Activated naive CD8-positive, alpha-beta T cell treated with anti-CD3 and anti-CD28 coated beads, Interleukin-2, amount 50 U/mL, for 16 hours (primary cell): ENCODE measurements around the gene TENT4A.

ENCODE experiments used
- DNase-seq: peaks from one replicate; pipeline ENCODE4 v3.0.0-alpha.2; 2020; ENCODE audit warnings: low read depth, low spot score

Gene TENT4A

DNA sequence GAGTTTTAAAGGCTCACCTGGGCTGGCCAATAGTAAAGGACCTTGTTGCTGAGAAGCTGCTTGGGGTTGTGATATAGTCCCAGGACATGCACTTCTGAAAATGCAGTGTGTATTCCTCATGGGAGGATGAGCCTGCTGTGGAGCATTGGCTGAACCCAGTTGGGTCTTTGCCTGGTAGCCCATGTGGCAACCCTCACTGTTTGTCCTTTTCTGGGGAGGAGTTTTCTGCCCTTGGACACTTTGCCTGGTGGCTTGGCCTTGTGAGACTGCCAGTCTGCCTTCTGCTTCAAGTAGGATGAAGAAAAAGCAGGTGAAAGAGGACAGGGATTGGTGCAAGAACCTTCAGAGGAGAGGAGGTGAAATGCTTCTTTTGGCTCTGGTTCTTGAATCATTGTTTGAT is 4.0 kb downstream of the TENT4A start:
- DNase-seq, result no peak

DNA sequence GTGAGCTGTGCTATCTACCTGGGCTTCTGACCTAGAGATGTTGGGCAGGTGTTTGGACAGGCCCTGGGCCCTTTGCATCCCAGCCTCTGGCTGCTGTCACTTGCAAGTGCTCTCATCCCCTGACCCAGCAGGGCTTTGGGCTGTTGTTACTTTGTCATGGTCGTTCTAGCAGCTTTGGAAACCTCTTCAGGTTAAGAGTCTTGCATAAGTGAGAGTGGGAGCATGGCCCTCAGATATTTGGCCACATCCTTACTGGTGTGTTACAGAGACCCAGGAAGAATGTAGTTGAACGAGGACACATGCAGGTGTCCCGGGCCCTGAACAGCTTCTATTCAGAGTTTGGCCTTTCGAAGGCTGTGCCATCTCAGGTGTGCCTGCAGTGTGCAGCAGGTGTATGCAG is 4.5 kb downstream of the TENT4A start:
- DNase-seq, result no peak

DNA sequence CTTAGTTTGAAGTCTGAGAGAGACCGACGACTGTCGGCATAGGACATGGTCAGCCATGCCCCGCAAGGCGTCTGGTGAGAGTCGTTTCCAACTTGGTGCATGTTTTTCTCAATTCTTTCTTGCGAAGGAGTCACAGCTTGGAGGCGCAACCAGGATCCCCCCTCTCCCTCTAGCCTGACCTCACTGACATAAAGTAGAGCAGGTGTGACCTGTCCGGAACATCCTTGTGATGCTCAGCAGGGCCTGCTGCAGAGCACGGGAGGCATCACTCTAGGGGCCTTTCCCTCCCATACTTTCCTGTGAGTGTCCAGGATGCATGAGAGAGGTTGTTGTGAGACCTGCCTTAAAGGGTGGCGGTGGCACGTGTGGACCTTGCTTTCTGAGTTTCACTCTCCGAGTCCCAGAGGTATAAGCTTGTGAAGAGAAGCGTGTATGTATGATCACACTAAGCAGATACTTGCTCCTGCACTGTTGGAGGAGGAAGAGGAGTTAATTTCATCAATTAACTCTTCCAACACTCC is 5.0 kb downstream of the TENT4A start:
- DNase-seq, result no peak

DNA sequence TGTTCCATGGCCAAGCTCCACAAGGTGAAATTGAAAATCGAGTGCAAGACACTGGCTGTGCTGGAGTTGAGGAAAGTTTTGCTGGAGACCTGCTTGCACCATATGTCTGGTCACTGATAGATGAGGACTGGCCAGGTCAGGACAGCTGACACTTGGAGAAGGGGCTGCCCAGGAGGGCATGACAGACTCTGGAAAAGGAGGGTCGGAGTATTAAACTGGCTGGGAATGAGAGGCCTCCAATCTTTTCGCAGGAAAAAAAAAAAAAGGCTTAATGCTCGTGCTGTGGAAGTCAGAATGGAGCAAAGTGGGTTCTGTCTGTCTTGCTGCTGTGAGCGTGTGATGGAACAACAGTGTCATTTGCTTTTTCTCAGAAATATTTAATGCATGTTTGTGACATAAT is 5.5 kb downstream of the TENT4A start:
- DNase-seq, result no peak

DNA sequence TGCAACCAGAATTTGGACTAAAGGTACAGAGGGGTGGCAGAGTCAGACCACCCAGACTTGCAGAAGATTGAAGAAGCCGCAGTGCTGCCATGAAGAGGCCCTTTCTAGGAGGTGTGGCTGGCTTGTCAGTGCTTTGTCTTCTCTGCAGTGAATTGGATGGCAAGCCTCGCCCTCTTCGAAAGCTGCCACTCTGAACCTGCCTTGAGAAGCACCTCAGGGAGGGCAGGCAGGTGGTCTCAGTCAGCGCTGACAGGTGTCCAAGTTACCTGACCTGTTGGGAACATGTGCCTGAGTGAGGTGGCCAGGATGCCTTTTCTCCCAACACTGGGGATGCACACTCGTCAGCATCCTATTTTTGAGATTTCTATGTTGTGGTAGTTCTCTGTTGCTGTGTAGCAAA is 6.2 kb downstream of the TENT4A start:
- no peak for DNase-seq

DNA sequence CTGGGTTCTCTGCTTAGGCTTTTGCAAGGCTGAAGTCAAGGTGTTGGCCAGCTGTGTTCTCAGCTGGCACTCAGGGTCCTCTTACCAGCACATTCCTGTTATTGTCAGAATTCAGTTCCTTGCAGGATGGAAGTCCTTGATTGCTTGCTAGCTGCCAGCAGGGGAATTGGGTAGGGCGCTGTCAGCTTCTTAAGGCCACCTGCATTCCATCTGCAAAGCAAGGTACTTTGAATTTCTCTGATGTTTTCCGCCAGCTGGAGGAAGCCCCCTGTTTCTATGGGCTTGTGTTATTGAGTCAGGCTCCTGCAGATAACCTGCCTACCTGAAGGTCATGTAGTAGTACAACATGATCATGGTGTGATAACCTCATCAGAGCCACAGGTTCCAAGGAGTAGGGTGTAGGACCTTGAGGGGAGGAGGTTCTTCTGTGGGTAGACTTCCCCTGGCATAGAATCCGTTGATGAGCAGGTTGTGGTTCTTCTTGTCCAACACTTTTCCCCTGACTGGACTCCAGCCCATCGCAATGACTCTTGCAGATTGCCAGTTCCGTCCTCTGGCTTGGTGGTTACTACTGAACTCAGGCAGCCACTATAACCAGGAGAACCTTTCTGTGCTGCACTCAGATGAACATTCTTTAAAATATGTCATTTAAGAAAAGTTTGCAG is 6.8 kb downstream of the TENT4A start:
- DNase-seq, result no peak

DNA sequence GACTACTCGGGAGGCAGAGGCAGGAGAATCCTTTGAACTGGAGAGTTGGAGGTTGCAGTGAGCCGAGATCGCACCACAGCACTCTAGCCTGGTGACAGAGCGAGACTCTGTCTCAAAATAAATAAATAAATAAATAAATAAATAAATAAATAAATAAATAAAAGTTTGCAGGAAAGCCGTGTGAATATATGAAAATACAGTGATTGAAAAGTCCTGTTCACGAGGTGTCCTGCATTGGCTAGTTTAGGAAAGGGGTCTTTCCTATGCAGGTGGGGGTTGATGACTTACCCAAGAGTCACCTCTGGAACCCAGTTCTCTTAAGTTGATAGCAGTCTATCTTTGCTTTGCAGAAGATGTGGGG is 7.3 kb downstream of the TENT4A start:
- no peak for DNase-seq

DNA sequence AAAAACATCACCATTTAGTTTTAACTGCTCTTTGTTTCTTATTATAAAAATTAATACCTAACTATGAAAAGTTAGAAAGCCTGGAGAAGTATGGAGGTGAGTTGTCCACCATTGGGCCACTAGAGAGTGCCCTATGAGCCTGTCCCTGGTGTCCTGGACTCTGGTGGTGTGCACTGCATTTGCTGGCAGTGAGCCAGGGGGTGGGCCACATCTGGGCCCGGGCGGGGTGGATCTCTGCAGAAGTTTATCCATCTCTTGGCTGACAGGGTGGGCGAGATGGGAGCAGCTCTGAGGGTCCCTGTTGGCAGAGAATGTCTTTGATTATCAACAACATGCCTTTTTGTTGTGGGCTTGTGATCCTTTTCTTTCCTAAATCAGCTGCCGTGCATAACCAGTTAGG is 8.2 kb downstream of the TENT4A start:
- no peak for DNase-seq

DNA sequence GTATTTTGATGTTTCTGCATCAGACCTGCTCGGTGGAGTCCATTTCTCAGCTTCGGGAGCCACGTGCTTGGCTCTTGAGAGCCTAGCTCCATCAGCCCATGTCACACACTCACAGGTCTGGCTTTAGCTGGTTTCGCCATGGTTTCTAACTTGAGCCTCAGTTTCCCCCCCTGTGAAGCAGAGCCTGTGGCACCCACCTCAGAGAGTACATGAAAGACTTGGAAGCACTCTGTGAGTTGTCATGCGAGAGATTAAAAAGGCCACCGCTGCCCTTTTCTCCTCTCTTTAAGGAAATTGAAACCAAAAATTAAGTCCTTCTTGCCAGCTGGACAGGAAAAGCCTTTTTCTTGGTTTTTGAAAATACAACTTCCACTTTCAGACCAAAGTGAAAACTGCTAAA is 8.8 kb downstream of the TENT4A start:
- no peak for DNase-seq

DNA sequence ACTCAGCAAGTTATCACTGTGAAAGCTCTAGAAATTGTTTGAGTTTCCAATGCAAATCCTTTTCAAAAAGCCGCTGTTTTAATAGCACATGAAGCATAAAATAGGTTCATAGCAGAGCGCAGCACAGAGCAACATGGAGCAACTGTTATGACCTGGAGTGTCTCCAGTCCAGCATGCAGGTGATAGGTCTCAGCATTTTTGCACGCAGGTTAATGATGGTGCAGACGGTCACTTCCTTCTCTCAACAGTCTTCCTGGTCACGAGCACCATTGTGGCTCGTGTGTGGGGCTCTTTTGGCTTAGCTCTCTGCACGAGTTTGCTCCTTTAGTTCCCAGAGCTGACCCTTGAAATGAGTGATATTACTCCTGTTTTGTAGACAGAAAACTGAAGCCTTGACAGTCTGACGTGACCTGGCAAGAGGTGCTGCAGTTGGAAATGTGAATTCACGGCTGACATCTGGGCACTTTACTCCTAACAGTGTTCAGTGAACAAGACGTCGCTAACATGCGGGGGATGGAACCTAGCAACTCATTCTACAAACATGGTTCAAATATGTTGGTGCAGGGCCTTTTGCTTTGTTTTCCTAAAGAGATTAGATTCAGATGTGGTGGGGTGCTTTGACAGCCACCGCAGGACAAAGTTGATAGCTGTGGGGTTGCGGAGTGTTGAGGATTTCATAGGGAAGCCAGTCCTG is 10.0 kb downstream of the TENT4A start:
- DNase-seq, result no peak

DNA sequence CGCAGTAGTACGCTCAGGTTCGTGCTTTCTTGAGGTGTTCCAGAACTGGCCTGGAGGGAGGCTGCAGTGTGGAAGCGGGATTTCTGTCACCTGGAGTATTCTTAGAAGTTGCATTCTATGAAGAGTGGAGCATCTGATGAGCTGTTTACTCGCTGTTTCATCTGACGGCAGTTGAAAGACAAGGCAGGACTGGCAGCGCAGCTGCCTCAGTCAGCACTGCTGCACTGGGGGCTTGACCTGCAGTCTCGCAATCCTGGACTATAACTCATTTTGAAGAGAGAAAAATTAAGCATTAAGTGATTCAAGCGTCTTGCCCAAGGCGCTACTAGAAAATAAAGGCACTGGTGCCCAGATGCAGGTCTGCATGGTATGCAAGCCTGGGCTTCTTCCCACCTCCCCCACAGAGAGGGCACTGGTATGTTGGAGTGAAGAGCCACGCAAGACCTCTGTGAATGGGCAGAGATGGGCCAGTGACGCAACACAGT is 10.6 kb downstream of the TENT4A start:
- no peak for DNase-seq

DNA sequence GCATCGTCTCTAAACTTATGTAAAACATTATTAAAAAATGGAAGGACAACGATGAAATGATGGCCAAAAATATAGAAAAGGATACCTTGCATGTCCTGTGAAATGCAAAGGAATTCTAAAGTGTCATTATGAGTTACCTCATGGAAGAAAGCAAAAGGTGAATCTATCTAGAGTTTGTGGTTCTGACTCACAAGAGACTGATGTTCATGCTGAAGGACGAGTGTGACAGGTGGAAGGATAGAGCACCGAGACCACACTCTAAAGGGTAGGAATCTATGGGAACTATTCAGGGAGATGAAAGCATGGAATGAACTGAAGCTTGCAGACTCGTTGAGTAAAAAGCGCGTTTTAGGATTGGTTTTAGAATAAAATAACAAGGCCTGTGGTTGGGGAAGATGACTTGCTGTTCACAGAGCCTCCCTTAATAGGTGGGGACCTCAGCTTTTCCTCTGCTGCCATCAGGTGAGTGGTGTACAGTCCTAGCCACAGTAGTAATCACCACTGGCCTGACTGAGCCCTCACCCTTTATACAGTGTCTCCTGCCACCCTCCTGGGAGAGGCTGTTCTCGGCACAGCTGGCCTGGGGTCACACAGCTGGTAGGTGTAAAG is 11.2 kb downstream of the TENT4A start:
- DNase-seq, result no peak

DNA sequence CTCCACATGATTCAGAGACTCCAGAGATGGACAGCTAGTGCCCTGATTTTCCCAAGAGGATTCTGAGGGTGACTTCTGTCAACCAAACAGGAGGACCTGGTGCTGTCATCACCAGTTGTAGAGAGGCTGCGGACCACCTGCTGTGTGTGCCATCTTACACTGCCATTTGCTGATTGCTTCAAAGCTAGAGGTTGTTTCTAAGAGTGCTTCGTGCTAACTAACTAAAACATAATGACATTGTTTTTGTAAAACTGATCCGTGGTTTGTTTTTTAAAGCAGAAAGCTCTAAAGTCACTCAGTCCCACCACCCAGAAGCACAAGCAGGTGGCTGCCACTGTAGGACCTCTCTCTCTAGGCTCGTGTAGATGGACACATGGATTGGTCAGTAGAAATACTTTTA is 12.2 kb downstream of the TENT4A start:
- no peak for DNase-seq

DNA sequence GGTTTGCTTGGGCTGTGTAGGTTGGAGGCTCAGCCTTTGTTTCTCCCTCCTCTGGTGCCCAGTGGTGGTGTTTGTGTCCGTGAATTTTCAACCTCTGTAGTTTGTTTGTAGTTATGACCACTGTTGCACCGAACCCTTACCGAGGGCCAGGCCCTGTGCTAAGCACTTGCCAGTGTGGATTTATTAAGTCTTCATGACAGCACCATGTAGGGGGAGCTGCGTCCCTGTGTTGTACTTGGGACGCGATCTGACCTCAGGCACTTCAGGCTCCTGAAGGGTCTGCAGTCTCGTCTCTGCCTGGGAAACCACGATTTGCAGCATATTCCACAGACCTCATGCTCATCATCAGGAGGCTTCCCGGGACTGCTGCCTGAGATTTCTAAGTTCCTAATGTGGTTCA is 12.8 kb downstream of the TENT4A start:
- DNase-seq, result no peak

DNA sequence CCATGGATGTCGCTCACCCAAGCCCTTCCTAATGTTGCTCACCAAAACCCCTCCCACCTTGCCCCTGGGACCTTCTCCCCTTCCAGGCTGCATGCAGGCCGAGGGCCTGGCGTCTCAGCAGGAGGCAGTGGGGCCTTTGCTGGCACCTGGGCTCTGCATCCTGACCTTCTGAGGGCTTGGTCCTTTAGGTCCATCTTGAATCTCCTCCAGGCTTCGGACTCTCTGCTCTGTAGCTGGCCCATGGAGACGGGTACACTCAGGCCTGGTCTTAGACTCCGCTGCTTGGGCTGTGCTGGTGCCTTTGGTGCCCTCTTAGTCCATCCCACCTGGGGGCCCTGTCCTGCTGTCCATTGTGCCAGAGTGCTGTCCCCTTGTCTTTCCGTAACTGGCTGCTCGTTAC is 14.0 kb downstream of the TENT4A start:
- no peak for DNase-seq

DNA sequence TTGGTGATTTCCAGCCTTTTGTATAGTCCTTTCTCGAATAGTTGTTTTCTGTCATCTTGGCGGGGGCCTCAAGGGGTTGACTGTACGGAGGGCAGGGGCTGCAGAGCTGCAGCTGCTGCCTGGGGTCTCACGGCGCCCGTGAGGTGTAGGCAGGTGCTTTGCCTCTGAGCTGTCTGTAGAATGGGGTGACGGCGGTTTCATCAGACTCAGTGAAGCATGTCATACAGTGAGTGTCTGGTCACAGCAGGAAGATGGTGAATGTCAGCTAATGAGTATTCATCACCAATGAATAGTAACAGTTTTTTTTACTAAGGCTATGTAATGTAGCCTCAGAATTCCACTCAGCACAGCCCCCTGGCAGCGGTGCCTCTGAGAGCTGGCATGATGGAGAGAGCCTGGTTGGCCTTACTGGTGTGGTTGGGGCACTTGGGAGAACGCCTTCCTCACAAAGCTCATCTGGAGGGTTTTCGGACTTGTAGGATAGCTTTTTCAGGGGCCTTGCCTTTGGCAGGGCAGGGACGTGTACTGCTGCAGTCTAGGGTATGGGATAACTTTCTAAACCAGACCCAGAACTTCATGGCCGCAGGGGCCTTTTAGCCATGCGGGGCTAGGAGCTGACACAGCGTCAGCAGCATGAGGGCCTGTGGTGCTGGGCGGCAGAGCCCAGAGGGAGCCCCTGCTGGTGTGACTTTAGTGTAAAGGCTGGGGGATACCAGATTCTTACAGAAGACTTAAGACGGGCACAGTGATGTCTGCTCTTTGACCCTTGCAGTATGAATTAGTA is 15.0 kb downstream of the TENT4A start:
- no peak for DNase-seq

DNA sequence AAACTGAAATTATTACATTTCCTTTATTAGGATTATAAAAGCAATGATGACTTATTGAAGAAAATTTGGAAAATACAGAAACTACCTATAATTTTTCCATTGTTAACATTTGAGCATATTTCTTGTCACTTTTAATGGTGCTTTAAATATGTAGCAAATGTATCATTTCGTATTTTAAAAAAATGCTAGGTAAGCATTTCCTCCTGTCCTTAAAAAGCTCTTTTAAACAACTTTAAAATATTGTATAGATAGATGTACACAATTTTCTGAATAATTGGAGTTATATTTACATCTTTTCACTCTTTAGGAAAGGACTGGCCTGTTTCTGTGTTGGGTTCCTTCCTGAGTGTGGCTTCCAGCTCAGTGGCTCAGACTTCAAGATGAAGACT is 15.6 kb downstream of the TENT4A start:
- no peak for DNase-seq

DNA sequence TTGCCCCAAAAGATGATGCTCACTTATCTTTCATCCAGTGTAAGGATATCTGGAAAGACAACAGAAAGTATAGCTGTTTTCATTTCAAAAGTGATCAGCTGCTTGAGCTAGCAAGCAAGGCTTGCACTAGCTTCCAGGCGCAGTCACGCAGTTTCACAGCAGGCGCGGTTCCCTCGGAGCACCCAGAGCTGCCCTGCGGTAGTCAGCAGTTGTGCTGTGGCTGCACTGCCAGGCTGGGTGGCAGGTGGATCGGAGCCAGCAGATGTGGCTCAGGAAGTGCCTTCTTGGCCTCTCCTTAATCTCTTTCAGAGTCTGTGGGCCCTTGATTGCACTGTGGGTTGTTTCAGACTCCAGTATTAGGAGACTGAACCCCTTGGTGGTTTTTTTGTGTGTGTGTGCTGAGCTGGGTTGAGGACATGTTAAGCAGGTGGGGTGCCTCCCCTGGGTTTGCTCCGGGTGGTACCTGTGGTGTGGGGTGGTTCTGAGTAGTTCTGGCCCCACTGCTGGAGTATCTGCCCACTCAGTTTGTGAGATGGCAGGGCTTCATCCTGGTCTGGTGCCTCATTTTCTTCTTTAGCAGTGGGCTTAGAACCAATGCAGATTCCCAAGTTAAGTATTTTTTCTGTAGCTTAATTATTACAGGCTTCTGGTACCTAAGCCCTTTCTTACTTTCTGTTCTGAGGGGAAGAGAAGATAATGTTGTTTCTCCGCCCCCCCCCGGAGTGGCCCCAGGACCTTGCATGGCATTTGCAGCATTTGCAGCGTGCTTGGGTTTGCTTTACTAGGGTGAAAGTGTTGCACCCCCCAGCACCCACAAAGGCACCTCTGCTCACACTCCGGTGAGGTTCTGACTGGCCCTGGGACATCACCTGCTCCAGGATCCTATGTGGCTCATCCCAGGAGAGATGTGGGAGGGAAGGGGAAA is 16.4 kb downstream of the TENT4A start:
- no peak for DNase-seq

DNA sequence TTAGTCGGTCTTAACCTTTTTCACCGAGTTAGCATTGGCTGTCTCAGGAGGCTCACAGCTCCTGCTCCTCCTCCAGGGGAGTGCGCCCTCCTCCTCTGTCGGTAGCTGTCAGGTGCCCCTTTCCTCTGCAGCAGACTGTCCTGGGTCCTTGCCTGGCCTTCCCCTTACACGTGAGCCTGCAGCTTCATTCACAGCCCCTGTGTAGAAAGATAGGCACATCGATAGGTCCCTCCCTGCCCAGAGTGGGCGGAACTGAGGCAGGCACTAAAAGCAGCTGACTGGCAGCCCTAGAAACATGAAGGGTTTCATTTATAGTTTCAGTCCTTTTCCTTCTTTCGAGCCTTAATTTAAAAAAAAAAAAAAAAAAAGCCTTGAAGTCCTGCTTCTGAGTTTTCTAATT is 17.2 kb downstream of the TENT4A start:
- DNase-seq, result no peak

DNA sequence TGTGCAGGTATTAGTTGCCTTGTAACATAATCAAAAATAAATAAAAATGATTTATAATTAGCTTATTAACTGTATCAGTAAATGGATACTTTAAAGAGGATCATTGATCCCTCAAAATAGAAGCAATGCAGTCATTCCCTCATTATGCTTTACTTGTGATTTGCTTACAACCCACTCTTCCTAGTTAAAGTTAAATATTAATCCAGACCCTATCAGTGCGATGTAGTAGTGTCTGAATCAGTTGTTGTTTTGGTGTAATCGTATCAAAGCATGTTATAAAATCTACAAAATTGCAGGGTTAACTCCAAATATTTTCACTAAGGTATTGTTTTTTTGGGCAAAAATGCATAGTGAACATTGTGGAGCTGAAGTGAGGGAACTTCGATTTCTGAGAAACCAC is 17.6 kb downstream of the TENT4A start:
- no peak for DNase-seq
